HCT116 (cell line): Measurements from ENCODE around the gene GSC2.

Experiments
- EZH2 ChIP-seq: fragments of 200-600 bp; sonication (generic); IDR thresholded peaks from 2 replicates; pipeline ENCODE4 v1.6.1; 2017; ENCODE audit warnings: antibody characterized with exemption, mixed run types
- EZH2phosphoT487 ChIP-seq: fragments of 200-600 bp; IDR thresholded peaks from 2 replicates; pipeline ENCODE4 v1.6.1; 2018; ENCODE audit warnings: antibody characterized with exemption, borderline replicate concordance
- POLR2A ChIP-seq: IDR thresholded peaks from 2 replicates; pipeline ENCODE4 v1.7.0; 2011; ENCODE audit warnings: borderline replicate concordance; ENCODE audit not compliant: insufficient read depth, insufficient read length; ENCODE audit errors: extremely low read depth
- POLR2AphosphoS5 ChIP-seq: IDR thresholded peaks from 2 replicates; pipeline ENCODE4 v1.6.1; 2011; ENCODE audit warnings: mild to moderate bottlenecking, low read depth, low read length, moderate library complexity
- RAD21 ChIP-seq: IDR thresholded peaks from 2 replicates; pipeline ENCODE4 v1.6.1; 2012; ENCODE audit warnings: low read depth, mild to moderate bottlenecking
- SRF ChIP-seq: IDR thresholded peaks from 2 replicates; pipeline ENCODE4 v1.6.1; 2012; ENCODE audit warnings: low read depth
- TF ChIP-seq, protein P1 (sequence below), 3 experiments: fragments of 200-600 bp in 1 of 3; sonication (generic) in 1 of 3; IDR thresholded peaks in 2 of 3; conservative IDR thresholded peaks in 1 of 3; 2 replicates each; pipeline ENCODE4 v1.5.1; 2012 to 2017; ENCODE audit warnings: low read depth in 2 of 3, low read length in 2 of 3, antibody characterized with exemption in 1 of 3, borderline replicate concordance in 1 of 3, control low read depth in 1 of 3, mild to moderate bottlenecking in 1 of 3, mixed read lengths in 1 of 3, mixed run types in 1 of 3, moderate library complexity in 1 of 3; ENCODE audit not compliant: insufficient read depth in 1 of 3
- TF ChIP-seq, protein P2 (sequence below): IDR thresholded peaks from 2 replicates; pipeline ENCODE4 v1.6.1; 2012
- TF ChIP-seq, protein P3 (sequence below): IDR thresholded peaks from 2 replicates; pipeline ENCODE4 v1.6.1; 2012; ENCODE audit warnings: low read depth

DNA sequence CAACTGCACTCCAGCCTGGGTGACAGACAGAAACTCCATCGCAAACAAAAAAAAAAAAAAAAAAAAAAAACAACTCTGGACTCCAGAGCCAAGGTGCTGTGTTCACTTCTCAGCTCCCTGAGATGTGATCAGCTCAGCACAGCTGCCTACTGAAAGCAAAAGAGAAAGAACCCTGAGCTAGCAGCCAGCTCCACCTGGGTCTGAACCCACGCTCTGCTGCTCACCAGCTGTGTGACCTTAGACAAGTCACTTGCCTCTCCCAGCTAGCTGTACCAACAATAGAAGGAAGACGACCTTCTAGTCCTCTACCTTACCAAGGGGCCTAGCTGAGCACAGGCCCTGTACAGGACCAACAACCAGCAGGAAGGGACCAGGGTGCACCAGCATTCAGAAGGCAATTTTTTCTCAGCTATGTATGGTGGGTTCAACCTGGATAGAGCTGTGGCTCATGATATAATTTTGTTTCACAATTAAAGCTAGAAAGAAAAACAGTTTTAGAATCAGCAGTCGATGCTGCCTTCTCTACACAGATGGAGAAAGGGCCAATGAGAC is 31.7 kb downstream of the GSC2 start:
- TF ChIP-seq SRF = no peak
- TF ChIP-seq, protein P1, sequence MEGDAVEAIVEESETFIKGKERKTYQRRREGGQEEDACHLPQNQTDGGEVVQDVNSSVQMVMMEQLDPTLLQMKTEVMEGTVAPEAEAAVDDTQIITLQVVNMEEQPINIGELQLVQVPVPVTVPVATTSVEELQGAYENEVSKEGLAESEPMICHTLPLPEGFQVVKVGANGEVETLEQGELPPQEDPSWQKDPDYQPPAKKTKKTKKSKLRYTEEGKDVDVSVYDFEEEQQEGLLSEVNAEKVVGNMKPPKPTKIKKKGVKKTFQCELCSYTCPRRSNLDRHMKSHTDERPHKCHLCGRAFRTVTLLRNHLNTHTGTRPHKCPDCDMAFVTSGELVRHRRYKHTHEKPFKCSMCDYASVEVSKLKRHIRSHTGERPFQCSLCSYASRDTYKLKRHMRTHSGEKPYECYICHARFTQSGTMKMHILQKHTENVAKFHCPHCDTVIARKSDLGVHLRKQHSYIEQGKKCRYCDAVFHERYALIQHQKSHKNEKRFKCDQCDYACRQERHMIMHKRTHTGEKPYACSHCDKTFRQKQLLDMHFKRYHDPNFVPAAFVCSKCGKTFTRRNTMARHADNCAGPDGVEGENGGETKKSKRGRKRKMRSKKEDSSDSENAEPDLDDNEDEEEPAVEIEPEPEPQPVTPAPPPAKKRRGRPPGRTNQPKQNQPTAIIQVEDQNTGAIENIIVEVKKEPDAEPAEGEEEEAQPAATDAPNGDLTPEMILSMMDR (IDR thresholded peaks at IDR 0.05 in 2 of 3, conservative IDR thresholded peaks at IDR 0.05 in 1 of 3; ENCODE audit: borderline replicate concordance in 1 of 3, insufficient read depth in 1 of 3, low read depth in 2 of 3, low read length in 2 of 3) = no peak
- TF ChIP-seq, protein P2, sequence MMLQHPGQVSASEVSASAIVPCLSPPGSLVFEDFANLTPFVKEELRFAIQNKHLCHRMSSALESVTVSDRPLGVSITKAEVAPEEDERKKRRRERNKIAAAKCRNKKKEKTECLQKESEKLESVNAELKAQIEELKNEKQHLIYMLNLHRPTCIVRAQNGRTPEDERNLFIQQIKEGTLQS = no peak
- TF ChIP-seq POLR2A = no peak
- TF ChIP-seq EZH2phosphoT487 = no peak
- no peak for TF ChIP-seq EZH2
- TF ChIP-seq RAD21 = no peak
- TF ChIP-seq POLR2AphosphoS5 = no peak
- TF ChIP-seq, protein P3, sequence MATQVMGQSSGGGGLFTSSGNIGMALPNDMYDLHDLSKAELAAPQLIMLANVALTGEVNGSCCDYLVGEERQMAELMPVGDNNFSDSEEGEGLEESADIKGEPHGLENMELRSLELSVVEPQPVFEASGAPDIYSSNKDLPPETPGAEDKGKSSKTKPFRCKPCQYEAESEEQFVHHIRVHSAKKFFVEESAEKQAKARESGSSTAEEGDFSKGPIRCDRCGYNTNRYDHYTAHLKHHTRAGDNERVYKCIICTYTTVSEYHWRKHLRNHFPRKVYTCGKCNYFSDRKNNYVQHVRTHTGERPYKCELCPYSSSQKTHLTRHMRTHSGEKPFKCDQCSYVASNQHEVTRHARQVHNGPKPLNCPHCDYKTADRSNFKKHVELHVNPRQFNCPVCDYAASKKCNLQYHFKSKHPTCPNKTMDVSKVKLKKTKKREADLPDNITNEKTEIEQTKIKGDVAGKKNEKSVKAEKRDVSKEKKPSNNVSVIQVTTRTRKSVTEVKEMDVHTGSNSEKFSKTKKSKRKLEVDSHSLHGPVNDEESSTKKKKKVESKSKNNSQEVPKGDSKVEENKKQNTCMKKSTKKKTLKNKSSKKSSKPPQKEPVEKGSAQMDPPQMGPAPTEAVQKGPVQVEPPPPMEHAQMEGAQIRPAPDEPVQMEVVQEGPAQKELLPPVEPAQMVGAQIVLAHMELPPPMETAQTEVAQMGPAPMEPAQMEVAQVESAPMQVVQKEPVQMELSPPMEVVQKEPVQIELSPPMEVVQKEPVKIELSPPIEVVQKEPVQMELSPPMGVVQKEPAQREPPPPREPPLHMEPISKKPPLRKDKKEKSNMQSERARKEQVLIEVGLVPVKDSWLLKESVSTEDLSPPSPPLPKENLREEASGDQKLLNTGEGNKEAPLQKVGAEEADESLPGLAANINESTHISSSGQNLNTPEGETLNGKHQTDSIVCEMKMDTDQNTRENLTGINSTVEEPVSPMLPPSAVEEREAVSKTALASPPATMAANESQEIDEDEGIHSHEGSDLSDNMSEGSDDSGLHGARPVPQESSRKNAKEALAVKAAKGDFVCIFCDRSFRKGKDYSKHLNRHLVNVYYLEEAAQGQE = no peak
